Endodermal cell (in vitro differentiated cells): Measurements from ENCODE around the gene SPOP. TPM values are rescaled to one million over a fixed set of nuclear protein-coding genes. Genes with fewer than 3 reads are reported as not detected.
A peak's percentile ranks its signal among the peaks of the same experiment; 100 is the strongest.

ENCODE experiments used
- DNase-seq: peaks from one replicate; pipeline ENCODE4 v3.0.0-alpha.2; 2017
- H3K27ac ChIP-seq: 2 replicates; pipeline ENCODE4 v1.5.1; 2013; ENCODE audit warnings: mild to moderate bottlenecking, low read depth, low read length, moderate library complexity
- H3K27me3 ChIP-seq: 2 replicates; pipeline ENCODE4 v1.6.1; 2013; ENCODE audit warnings: mild to moderate bottlenecking, low read length, moderate library complexity; ENCODE audit not compliant: insufficient read depth, control insufficient read depth, poor library complexity, severe bottlenecking
- H3K36me3 ChIP-seq: 2 replicates; pipeline ENCODE4 v1.7.0; 2013; ENCODE audit warnings: mild to moderate bottlenecking, low read length, moderate library complexity; ENCODE audit not compliant: control insufficient read depth, insufficient read depth
- H3K4me1 ChIP-seq: one replicate; pipeline ENCODE4 v1.7.0; 2013; ENCODE audit warnings: low read length; ENCODE audit not compliant: control insufficient read depth, insufficient read depth
- H3K4me3 ChIP-seq: 2 replicates; pipeline ENCODE4 v1.5.1; 2013; ENCODE audit warnings: mild to moderate bottlenecking, low read length, moderate library complexity
- H3K9ac ChIP-seq: 2 replicates; pipeline ENCODE4 v1.6.1; 2013; ENCODE audit warnings: mild to moderate bottlenecking, low read length, moderate library complexity; ENCODE audit not compliant: poor library complexity, severe bottlenecking; ENCODE audit errors: extremely low read depth
- H3K9me3 ChIP-seq: 2 replicates; pipeline ENCODE4 v1.6.1; 2013; ENCODE audit warnings: mild to moderate bottlenecking, low read length, moderate library complexity; ENCODE audit not compliant: control insufficient read depth
- H3K27ac Mint-ChIP-seq: 2 replicates; pipeline ENCODE4 v1.8.0; 2020; ENCODE audit warnings: mixed read lengths
- H3K27me3 Mint-ChIP-seq: 2 replicates; pipeline ENCODE4 v1.8.0; 2021; ENCODE audit warnings: mild to moderate bottlenecking, mixed read lengths; ENCODE audit not compliant: insufficient read depth
- H3K36me3 Mint-ChIP-seq: 2 replicates; pipeline ENCODE4 v1.8.0; 2020; ENCODE audit warnings: low read depth, mixed read lengths
- H3K4me1 Mint-ChIP-seq: 2 replicates; pipeline ENCODE4 v1.8.0; 2020; ENCODE audit warnings: mixed read lengths
- H3K4me3 Mint-ChIP-seq: 2 replicates; pipeline ENCODE4 v1.8.0; 2020; ENCODE audit warnings: mild to moderate bottlenecking, moderate library complexity, mixed read lengths
- H3K9me3 Mint-ChIP-seq: 2 replicates; pipeline ENCODE4 v1.8.0; 2020; ENCODE audit warnings: mild to moderate bottlenecking, mixed read lengths
- WGBS, 2 experiments: methylation state at CpG; one replicate each; pipeline versions ENCODE4 v1.1.5 to v1.1.7; 2013; ENCODE audit warnings: missing lambda C conversion rate in 2 of 2, mixed read lengths in 1 of 2; ENCODE audit not compliant: insufficient coverage in 1 of 2, insufficient read length in 1 of 2; 5-methylcytosine and 5-hydroxymethylcytosine counted together
- total RNA-seq, 2 donors: library from RNA; stranded (reverse); fragmentation: NEBNext Ultra II Directional in 1 of 2; extraction: Animal tissue kit (Norgen Biotek cat#: 25700) in 1 of 2; gene quantifications; 2 replicates in 1 of 2; 3 replicates in 1 of 2; pipeline ENCODE4 v1.2.1, GENCODE V29; 2021
- TF ChIP-seq, protein P1 (sequence below): fragments of 200-600 bp; sonication (generic); conservative IDR thresholded peaks from 2 replicates; pipeline ENCODE4 v1.5.0; 2021; ENCODE audit warnings: antibody characterized with exemption, mild to moderate bottlenecking

Gene SPOP
- total RNA-seq, 2 donors from 2014 or later = 39.9 to 41.3 TPM

DNA sequence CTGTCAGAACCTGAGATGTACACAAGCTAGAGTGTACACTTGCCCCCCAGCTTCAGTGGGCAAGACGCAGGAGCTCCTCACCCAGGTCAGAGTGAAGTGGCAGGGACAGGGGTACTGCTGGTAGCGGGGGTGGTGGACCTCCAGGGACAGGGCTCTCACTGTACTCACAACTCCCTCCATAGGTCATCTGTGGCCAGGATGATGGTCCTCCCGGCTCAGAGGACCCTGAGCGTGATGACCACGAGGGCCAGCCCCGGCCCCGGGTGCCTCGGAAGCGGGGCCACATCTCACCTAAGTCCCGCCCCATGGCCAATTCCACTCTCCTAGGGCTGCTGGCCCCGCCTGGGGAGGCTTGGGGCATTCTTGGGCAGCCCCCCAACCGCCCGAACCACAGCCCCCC lies 99.5 kb downstream of the SPOP start:
- Histone ChIP-seq H3K9ac (no peak overlapping the region), H3K36me3 (no peaks in the 10 kb centered on the region), H3K27ac (no peak overlapping the region), H3K4me1 (no peaks in the 10 kb centered on the region), H3K4me3 (no peak overlapping the region), H3K27me3 (peaks cover 36% of the 10 kb centered on the region), H3K9me3 (no peaks in the 10 kb centered on the region)
- DNase-seq = no peak
- Mint-ChIP-seq H3K27ac (no peak overlapping the region), H3K36me3 (no peaks in the 10 kb centered on the region), H3K9me3 (no peaks in the 10 kb centered on the region), H3K4me1 (no peaks in the 10 kb centered on the region), H3K4me3 (no peak overlapping the region), H3K27me3 (peaks cover 34% of the 10 kb centered on the region)
- 91 to 93% methylated on average over 11 to 13 of the region's 13 CpGs for WGBS, 2 experiments
- TF ChIP-seq, protein P1, sequence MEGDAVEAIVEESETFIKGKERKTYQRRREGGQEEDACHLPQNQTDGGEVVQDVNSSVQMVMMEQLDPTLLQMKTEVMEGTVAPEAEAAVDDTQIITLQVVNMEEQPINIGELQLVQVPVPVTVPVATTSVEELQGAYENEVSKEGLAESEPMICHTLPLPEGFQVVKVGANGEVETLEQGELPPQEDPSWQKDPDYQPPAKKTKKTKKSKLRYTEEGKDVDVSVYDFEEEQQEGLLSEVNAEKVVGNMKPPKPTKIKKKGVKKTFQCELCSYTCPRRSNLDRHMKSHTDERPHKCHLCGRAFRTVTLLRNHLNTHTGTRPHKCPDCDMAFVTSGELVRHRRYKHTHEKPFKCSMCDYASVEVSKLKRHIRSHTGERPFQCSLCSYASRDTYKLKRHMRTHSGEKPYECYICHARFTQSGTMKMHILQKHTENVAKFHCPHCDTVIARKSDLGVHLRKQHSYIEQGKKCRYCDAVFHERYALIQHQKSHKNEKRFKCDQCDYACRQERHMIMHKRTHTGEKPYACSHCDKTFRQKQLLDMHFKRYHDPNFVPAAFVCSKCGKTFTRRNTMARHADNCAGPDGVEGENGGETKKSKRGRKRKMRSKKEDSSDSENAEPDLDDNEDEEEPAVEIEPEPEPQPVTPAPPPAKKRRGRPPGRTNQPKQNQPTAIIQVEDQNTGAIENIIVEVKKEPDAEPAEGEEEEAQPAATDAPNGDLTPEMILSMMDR = no peak

DNA sequence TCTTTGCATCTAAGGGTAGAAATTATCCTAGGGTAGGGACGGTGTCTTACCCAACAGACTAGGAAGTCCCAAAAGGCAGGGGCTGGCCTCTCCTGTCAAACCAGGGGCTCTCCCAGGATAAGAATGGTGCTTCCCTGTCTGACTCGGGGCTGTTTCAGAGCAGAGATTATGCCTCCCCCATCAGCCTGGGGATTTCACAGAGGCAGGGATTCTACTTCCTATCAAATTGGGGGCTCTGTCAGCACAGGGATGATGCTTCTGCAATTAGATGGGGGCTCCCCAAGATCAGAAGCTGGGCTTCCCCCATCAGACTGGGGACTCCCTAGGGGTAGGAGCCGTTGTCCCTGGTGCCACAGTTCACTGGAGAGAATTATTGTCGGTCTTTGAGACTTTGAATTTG lies 99.9 kb downstream of the SPOP start:
- Mint-ChIP-seq H3K36me3 (no peaks in the 10 kb centered on the region), H3K9me3 (no peaks in the 10 kb centered on the region), H3K27ac (no peak overlapping the region), H3K4me3 (no peak overlapping the region), H3K4me1 (no peaks in the 10 kb centered on the region), H3K27me3 (peaks cover 38% of the 10 kb centered on the region)
- TF ChIP-seq, protein P1 = no peak
- Histone ChIP-seq H3K36me3 (no peaks in the 10 kb centered on the region), H3K27ac (no peak overlapping the region), H3K27me3 (peaks cover 41% of the 10 kb centered on the region), H3K9me3 (no peaks in the 10 kb centered on the region), H3K4me3 (no peak overlapping the region), H3K4me1 (no peaks in the 10 kb centered on the region), H3K9ac (no peak overlapping the region)
- DNase-seq = no peak
- WGBS, 2 experiments = 82% methylated on average over 2 to 4 of the region's 4 CpGs

DNA sequence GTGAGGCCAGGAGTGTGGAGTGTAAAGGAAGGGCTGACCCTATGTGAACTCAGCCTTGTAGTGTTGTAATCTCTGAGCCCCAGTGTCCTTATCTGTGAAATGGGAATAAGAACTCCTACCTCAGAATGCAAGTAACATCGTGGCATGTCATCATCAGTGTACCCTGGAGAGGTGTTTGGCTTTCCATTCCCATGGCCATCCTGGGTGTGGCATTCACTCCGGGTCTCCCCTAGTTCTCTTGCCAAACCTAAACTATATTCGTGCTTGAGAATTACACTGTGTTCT lies 100.3 kb downstream of the SPOP start:
- Mint-ChIP-seq H3K9me3 (no peaks in the 10 kb centered on the region), H3K4me3 (peak overlapping the region; percentile 84), H3K36me3 (no peaks in the 10 kb centered on the region), H3K27me3 (peaks cover 42% of the 10 kb centered on the region), H3K27ac (no peak overlapping the region), H3K4me1 (no peaks in the 10 kb centered on the region)
- Histone ChIP-seq H3K36me3 (no peaks in the 10 kb centered on the region), H3K27ac (no peak overlapping the region), H3K9ac (no peak overlapping the region), H3K27me3 (peaks cover 44% of the 10 kb centered on the region), H3K9me3 (no peaks in the 10 kb centered on the region), H3K4me1 (no peaks in the 10 kb centered on the region), H3K4me3 (no peak overlapping the region)
- WGBS, 2 experiments = 40 to 78% methylated on average over 1 to 3 of the region's 3 CpGs
- TF ChIP-seq, protein P1 = no peak
- DNase-seq = no peak
